H9 (cell line): ENCODE measurements around the gene MRPL48. TPM values are rescaled to one million over a fixed set of nuclear protein-coding genes. Genes with fewer than 3 reads are reported as not detected.
A peak's percentile ranks its signal among the peaks of the same experiment; 100 is the strongest.

Experiments used
- DNase-seq: peaks from one replicate; pipeline ENCODE4 v3.0.0-alpha.2; 2017
- H2AFZ ChIP-seq: one replicate; pipeline ENCODE4 v1.6.1; 2013; ENCODE audit warnings: mild to moderate bottlenecking, low read length, control low read depth, moderate library complexity
- H2AK5ac ChIP-seq: 2 replicates; pipeline ENCODE4 v1.6.1; 2013; ENCODE audit warnings: low read length, control low read depth, mixed read lengths; ENCODE audit not compliant: insufficient read length
- H2BK120ac ChIP-seq: one replicate; pipeline ENCODE4 v1.6.1; 2013; ENCODE audit warnings: low read depth, mild to moderate bottlenecking, low read length, control low read depth, inconsistent platforms; ENCODE audit not compliant: poor library complexity, severe bottlenecking
- H2BK12ac ChIP-seq: 2 replicates; pipeline ENCODE4 v1.6.1; 2013; ENCODE audit warnings: low read length, control low read depth, mixed read lengths, low read depth; ENCODE audit not compliant: insufficient read length
- H2BK15ac ChIP-seq: 2 replicates; pipeline ENCODE4 v1.6.1; 2013; ENCODE audit warnings: low read depth, low read length, control low read depth
- H2BK20ac ChIP-seq: one replicate; pipeline ENCODE4 v1.6.1; 2013; ENCODE audit warnings: low read depth, mild to moderate bottlenecking, low read length, control low read depth, inconsistent platforms; ENCODE audit not compliant: poor library complexity, severe bottlenecking
- H2BK5ac ChIP-seq: 2 replicates; pipeline ENCODE4 v1.6.1; 2013; ENCODE audit warnings: low read length, control low read depth, mixed read lengths; ENCODE audit not compliant: insufficient read length
- H3K14ac ChIP-seq: 2 replicates; pipeline ENCODE4 v1.6.1; 2013; ENCODE audit warnings: low read length, control low read depth; ENCODE audit not compliant: insufficient read depth
- H3K18ac ChIP-seq: 2 replicates; pipeline ENCODE4 v1.6.1; 2013; ENCODE audit warnings: low read depth, mild to moderate bottlenecking, mixed read lengths, low read length, control low read depth; ENCODE audit not compliant: insufficient read length
- H3K23ac ChIP-seq: 2 replicates; pipeline ENCODE4 v1.6.1; 2013; ENCODE audit warnings: low read length, control low read depth, mixed read lengths, low read depth; ENCODE audit not compliant: insufficient read length
- H3K23me2 ChIP-seq: 2 replicates; pipeline ENCODE4 v1.6.1; 2013; ENCODE audit warnings: low read depth, mild to moderate bottlenecking, mixed read lengths, low read length, control low read depth; ENCODE audit not compliant: insufficient read length, poor library complexity, severe bottlenecking
- H3K27ac ChIP-seq: 2 replicates; pipeline ENCODE4 v1.5.1; 2013; ENCODE audit warnings: low read length, control low read depth, mixed read lengths, low read depth; ENCODE audit not compliant: insufficient read length
- H3K27me3 ChIP-seq: 2 replicates; pipeline ENCODE4 v1.6.1; 2013; ENCODE audit warnings: low read length, control low read depth, inconsistent platforms; ENCODE audit not compliant: insufficient read depth
- H3K4ac ChIP-seq: 2 replicates; pipeline ENCODE4 v1.6.1; 2013; ENCODE audit warnings: low read depth, mild to moderate bottlenecking, control low read depth, inconsistent platforms, low read length, moderate library complexity
- H3K4me1 ChIP-seq: 2 replicates; pipeline ENCODE4 v1.6.1; 2013; ENCODE audit warnings: low read length, control low read depth, inconsistent platforms; ENCODE audit not compliant: insufficient read depth
- H3K4me2 ChIP-seq: 2 replicates; pipeline ENCODE4 v1.6.1; 2013; ENCODE audit warnings: low read length, control low read depth, mixed read lengths; ENCODE audit not compliant: insufficient read length, insufficient read depth
- H3K56ac ChIP-seq: 2 replicates; pipeline ENCODE4 v1.6.1; 2013; ENCODE audit warnings: low read depth, mild to moderate bottlenecking, mixed read lengths, low read length, control low read depth; ENCODE audit not compliant: insufficient read length
- H3K79me1 ChIP-seq: 2 replicates; pipeline ENCODE4 v1.6.1; 2013; ENCODE audit warnings: low read depth, mild to moderate bottlenecking, moderate library complexity, low read length, control low read depth, inconsistent platforms; ENCODE audit not compliant: insufficient read depth, poor library complexity, severe bottlenecking
- H3K79me2 ChIP-seq: 2 replicates; pipeline ENCODE4 v1.6.1; 2013; ENCODE audit warnings: low read length, control low read depth, inconsistent platforms; ENCODE audit not compliant: insufficient read depth
- H3K9ac ChIP-seq: 2 replicates; pipeline ENCODE4 v1.6.1; 2013; ENCODE audit warnings: low read length, control low read depth, mixed read lengths; ENCODE audit not compliant: insufficient read length; ENCODE audit errors: extremely low read depth
- H3K9me3 ChIP-seq: one replicate; pipeline ENCODE4 v1.6.1; 2013; ENCODE audit warnings: low read depth, low read length, inconsistent platforms; ENCODE audit not compliant: control insufficient read depth
- H3T11ph ChIP-seq: one replicate; pipeline ENCODE4 v1.6.1; 2013; ENCODE audit warnings: mild to moderate bottlenecking, low read length, control low read depth, inconsistent platforms
- H4K20me1 ChIP-seq: one replicate; pipeline ENCODE4 v1.6.1; 2013; ENCODE audit not compliant: control insufficient read depth, insufficient read length, insufficient read depth
- H4K5ac ChIP-seq: 2 replicates; pipeline ENCODE4 v1.6.1; 2013; ENCODE audit warnings: low read depth, mild to moderate bottlenecking, mixed read lengths, low read length, control low read depth; ENCODE audit not compliant: insufficient read length
- H4K8ac ChIP-seq: replicated peaks from 2 replicates; pipeline ENCODE4 v1.6.1; 2013; ENCODE audit warnings: low read length, control low read depth, mixed read lengths, low read depth; ENCODE audit not compliant: insufficient read length
- H4K91ac ChIP-seq: 2 replicates; pipeline ENCODE4 v1.6.1; 2013; ENCODE audit warnings: low read depth, mild to moderate bottlenecking, moderate library complexity, mixed read lengths, low read length, control low read depth; ENCODE audit not compliant: insufficient read length
- H3K27ac Mint-ChIP-seq, 3 experiments: 2 replicates in 2 of 3; 3 replicates in 1 of 3; pipeline ENCODE4 v1.8.0; 2020 to 2021; ENCODE audit warnings: mixed read lengths in 3 of 3, mild to moderate bottlenecking in 1 of 3, moderate library complexity in 1 of 3
- H3K27me3 Mint-ChIP-seq: 2 replicates; pipeline ENCODE4 v1.8.0; 2021; ENCODE audit warnings: low read depth, mild to moderate bottlenecking, moderate library complexity, mixed read lengths
- H3K36me3 Mint-ChIP-seq, 3 experiments: 2 replicates in 2 of 3; 3 replicates in 1 of 3; pipeline ENCODE4 v1.8.0; 2020 to 2021; ENCODE audit warnings: low read depth in 3 of 3, mixed read lengths in 3 of 3; ENCODE audit not compliant: insufficient read depth in 1 of 3
- H3K4me1 Mint-ChIP-seq, 2 experiments: 2 replicates each; pipeline ENCODE4 v1.8.0; 2020; ENCODE audit warnings: mixed read lengths in 2 of 2
- H3K4me3 Mint-ChIP-seq, 2 experiments: 2 replicates in 1 of 2; 3 replicates in 1 of 2; pipeline ENCODE4 v1.8.0; 2020 to 2021; ENCODE audit warnings: mild to moderate bottlenecking in 2 of 2, mixed read lengths in 2 of 2, moderate library complexity in 1 of 2
- H3K9me3 Mint-ChIP-seq, 2 experiments: 2 replicates in 1 of 2; 3 replicates in 1 of 2; pipeline ENCODE4 v1.8.0; 2020; ENCODE audit warnings: mild to moderate bottlenecking in 2 of 2, mixed read lengths in 2 of 2, moderate library complexity in 1 of 2
- WGBS: extraction: QIAGEN DNeasy Blood & Tissue Kit; methylation state at CpG from one replicate; pipeline ENCODE4 v1.1.7; 2013; ENCODE audit warnings: missing lambda C conversion rate, low lambda C conversion rate, mixed read lengths; ENCODE audit not compliant: insufficient read length; ENCODE audit errors: extremely low coverage; 5-methylcytosine and 5-hydroxymethylcytosine counted together
- total RNA-seq: library from RNA; stranded (reverse); gene quantifications from 2 replicates; pipeline ENCODE4 v1.2.1, GENCODE V29; 2021
- TF ChIP-seq, protein P1 (sequence below): fragments of 200-600 bp; sonication (generic); conservative IDR thresholded peaks from 3 replicates; pipeline ENCODE4 v1.8.0; 2021; ENCODE audit warnings: antibody characterized with exemption, mild to moderate bottlenecking

Gene MRPL48
- total RNA-seq, 1 experiment from 2014 or later: 36.4 TPM

DNA sequence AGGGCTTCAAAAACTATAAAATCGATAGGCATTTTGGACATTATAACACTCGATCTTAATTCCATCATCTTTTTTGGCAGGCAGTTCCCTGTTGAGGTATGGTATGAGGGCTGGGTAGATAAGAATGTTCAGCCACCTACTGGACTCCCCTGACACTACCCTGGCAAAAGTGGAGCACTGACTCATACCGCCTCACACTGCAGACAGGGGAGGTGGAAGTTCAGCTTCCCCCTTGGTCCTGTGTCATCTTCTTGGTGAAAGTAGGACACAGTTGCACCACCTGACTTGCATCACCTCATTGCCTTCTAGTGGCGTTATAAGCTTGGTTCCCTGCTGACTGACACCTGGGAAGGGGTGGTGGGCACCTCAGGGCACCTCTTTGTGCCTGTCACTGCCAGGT is 119.5 kb downstream of the MRPL48 start:
- Histone ChIP-seq H3K4me2 (no peak overlapping the region), H2AFZ (no peak overlapping the region), H3K79me2 (no peaks in the 10 kb centered on the region), H2BK15ac (no peak overlapping the region), H2BK20ac (no peak overlapping the region), H3K9ac (no peak overlapping the region), H3K27me3 (no peaks in the 10 kb centered on the region), H3K56ac (no peak overlapping the region), H2BK5ac (no peak overlapping the region), H3K79me1 (no peaks in the 10 kb centered on the region), H3K4me1 (no peaks in the 10 kb centered on the region), H3K23ac (no peak overlapping the region), H4K8ac (peak overlapping the region; percentile 69), H4K5ac (no peak overlapping the region), H4K20me1 (peaks cover 2% of the 10 kb centered on the region), H3K27ac (no peak overlapping the region), H2BK12ac (no peak overlapping the region), H3K9me3 (no peaks in the 10 kb centered on the region), H3T11ph (no peak overlapping the region), H3K4ac (no peak overlapping the region), H2BK120ac (no peak overlapping the region), H2AK5ac (no peak overlapping the region), H3K18ac (no peak overlapping the region), H3K23me2 (no peaks in the 10 kb centered on the region), H3K14ac (no peak overlapping the region; the same call in 1 of the 2 replicates), H4K91ac (no peak overlapping the region)
- TF ChIP-seq, protein P1, sequence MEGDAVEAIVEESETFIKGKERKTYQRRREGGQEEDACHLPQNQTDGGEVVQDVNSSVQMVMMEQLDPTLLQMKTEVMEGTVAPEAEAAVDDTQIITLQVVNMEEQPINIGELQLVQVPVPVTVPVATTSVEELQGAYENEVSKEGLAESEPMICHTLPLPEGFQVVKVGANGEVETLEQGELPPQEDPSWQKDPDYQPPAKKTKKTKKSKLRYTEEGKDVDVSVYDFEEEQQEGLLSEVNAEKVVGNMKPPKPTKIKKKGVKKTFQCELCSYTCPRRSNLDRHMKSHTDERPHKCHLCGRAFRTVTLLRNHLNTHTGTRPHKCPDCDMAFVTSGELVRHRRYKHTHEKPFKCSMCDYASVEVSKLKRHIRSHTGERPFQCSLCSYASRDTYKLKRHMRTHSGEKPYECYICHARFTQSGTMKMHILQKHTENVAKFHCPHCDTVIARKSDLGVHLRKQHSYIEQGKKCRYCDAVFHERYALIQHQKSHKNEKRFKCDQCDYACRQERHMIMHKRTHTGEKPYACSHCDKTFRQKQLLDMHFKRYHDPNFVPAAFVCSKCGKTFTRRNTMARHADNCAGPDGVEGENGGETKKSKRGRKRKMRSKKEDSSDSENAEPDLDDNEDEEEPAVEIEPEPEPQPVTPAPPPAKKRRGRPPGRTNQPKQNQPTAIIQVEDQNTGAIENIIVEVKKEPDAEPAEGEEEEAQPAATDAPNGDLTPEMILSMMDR: peak; percentile 33; the same call in 1 of the 3 replicates
- Mint-ChIP-seq H3K9me3 (no peaks in the 10 kb centered on the region), H3K4me3 (no peak overlapping the region), H3K36me3 (peaks cover 4 to 14% (median 13%) of the 10 kb centered on the region in 3 experiments; a peak in 6 of 7 replicates), H3K4me1 (no peaks in the 10 kb centered on the region), H3K27me3 (no peaks in the 10 kb centered on the region), H3K27ac (no peak overlapping the region)
- no CpG with 5 or more reads among the region's 4 CpGs for WGBS
- DNase-seq: no peak
